ENCODE measurements around the gene GAL3ST3.

GRCh38 chr11:66001942-66002647, 46.9 kb downstream of the GAL3ST3 start, which contains the start of the genes BANF1 and EIF1AD:
- TF ChIP-seq CTCF (IDR thresholded peaks at IDR 0.05 in 8 of 11, conservative IDR thresholded peaks at IDR 0.05 in 3 of 11): peak in 6 of 11 experiments; percentile 6 to 21 (median 10)
- peak; percentile 85 to 93 (median 86) for TF ChIP-seq POLR2AphosphoS5 (IDR thresholded peaks at IDR 0.05)

All from spleen (tissue), 7 donors.